NCI-H460 (cell line): Measurements from ENCODE around the gene STRN. TPM values are rescaled to one million over a fixed set of nuclear protein-coding genes. Genes with fewer than 3 reads are reported as not detected.

Experiments
- DNase-seq: peaks from one replicate; pipeline ENCODE4 v3.0.0-alpha.2; 2016; ENCODE audit warnings: low read depth; ENCODE audit errors: extremely low read depth
- small RNA-seq, 2 experiments: library from RNA; depleted of rRNA; stranded (forward); fragments of <200 nt; gene quantifications; one replicate each; pipeline ENCODE3, GENCODE V24; 2014
- total RNA-seq: library from RNA; depleted of rRNA; stranded (reverse); fragments of >200 nt; shearing (Covaris generic); gene quantifications from 2 replicates; pipeline ENCODE4 v1.2.3, GENCODE V29; 2014; rRNA removed

STRN gene
- total RNA-seq, 1 experiment from 2014 or later, result 17.4 TPM

DNA sequence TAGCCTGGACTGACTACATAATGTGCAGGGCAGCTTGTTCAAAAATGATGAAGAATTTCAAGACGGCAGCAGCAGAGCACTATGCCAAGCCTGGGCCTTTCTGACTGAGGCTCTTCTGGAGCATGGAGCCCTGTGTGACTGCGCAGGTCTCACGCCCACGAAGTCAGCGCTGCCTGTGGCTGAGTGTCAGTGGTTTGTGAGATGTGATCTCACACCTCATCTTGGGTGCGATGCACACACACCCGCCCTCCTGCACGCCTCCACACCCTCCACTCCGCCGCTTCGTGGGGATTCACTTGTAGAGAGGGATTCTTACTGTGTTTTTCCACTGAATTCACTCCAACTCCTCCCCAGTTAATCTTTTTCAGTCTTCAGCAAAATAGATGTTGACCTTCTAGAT lies 166.0 kb downstream of the STRN start:
- no peak for DNase-seq

DNA sequence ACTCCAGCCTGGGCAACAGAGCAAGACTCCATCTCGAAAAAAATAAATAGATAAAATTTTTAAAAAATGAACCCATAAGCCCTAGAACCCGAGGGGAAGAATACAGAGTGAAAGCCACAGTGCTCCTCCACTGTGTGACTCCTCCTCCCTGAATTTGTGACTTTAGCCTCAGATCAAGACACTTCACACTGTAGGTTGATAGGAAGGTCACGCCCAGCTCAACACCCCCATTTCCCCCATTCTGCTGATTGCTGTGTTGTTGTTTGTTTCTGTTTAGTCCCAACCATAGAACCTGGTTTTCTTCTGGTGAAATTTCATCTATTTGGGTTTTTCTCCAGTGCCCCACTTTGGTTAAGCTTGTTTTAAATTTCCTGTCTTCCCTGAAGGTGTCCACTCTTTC lies 167.6 kb downstream of the STRN start:
- no peak for DNase-seq

DNA sequence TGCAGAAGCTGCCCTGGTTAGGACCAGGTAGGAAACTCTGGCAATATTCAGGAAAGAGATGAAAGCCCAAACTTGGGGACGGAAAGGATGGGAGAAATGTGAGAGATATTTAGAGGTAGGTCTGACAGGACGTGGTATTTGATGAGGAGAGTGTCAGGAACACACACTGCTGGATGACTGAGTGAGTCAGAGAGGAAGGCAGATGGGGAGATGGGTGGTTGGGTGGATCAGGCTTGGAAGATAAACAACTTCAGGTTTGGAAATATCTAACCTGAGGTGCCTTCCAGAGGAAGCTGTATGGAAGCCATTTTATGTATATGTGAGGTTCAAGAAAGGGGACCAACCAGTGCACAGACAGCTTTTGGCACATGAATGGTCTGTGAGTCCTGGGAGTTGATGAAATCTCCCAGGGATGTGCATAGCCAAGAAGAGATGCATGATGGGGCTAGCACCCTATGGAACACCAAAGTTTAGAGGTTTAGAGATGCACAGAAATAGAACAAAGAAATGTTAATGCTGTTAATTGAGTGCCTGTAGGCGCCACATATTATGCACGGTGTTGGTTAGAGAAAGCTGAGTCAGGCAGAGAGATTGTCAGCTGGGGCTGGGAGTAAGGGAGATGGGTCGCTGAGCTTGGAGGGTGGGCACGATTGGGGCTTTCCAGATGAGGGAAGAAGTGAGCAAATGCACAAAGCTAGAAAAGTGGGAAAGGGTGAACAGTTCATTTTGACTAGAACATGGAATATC lies 168.8 kb downstream of the STRN start:
- DNase-seq, result no peak

Small RNA genes within 50 kb of the gene (small RNA-seq; reads per million reads assigned to genes)
- 0 reads per million in 2 experiments for gene RNU6-577P

Other genes starting within 250 kb of the STRN start
- gene HEATR5B, start 117.8 kb upstream of the STRN start, total RNA-seq, result 14.2 and 16.9 TPM in 2 replicates
- gene GPATCH11, start 118.0 kb upstream of the STRN start, total RNA-seq, result 11.3 TPM in 2 replicates
- 28.4 and 31.8 TPM in 2 replicates for gene EIF2AK2, start 190.4 kb upstream of the STRN start, total RNA-seq
- not detected in 2 replicates for gene SULT6B1, start 222.1 kb upstream of the STRN start, total RNA-seq
- 61.2 and 69.0 TPM in 2 replicates for gene CEBPZOS, start 230.0 kb upstream of the STRN start, total RNA-seq